SH-SY5Y (cell line): ENCODE measurements around the gene MYO19.

Source experiments
- GATA2 ChIP-seq: IDR thresholded peaks from 2 replicates; pipeline ENCODE4 v1.6.1; 2011; ENCODE audit warnings: mild to moderate bottlenecking, low read depth, low read length
- GATA3 ChIP-seq: IDR thresholded peaks from 2 replicates; pipeline ENCODE4 v1.6.1; 2011; ENCODE audit warnings: low read depth, mild to moderate bottlenecking, low read length, moderate library complexity

- TF ChIP-seq GATA2 (no peak), GATA3 (no peak)
Measured at GRCh38 chr17:36501351-36501750, 33.3 kb downstream of the MYO19 start.
